ENCODE measurements around the gene RIF1. TPM values are rescaled to one million over a fixed set of nuclear protein-coding genes. Genes with fewer than 3 reads are reported as not detected.
A peak's percentile ranks its signal among the peaks of the same experiment; 100 is the strongest.
"Not testable (repeated sequence)": the region's sequence is repeated elsewhere in the genome, so short reads cannot be mapped to it uniquely, and the experiment has no call there.

The RIF1 gene
- total RNA-seq, 3 donors from 2014 or later (not counting 1 experiment from before 2014, with no cell fraction given): 37.0 to 52.0 (median 39.3) TPM

DNA sequence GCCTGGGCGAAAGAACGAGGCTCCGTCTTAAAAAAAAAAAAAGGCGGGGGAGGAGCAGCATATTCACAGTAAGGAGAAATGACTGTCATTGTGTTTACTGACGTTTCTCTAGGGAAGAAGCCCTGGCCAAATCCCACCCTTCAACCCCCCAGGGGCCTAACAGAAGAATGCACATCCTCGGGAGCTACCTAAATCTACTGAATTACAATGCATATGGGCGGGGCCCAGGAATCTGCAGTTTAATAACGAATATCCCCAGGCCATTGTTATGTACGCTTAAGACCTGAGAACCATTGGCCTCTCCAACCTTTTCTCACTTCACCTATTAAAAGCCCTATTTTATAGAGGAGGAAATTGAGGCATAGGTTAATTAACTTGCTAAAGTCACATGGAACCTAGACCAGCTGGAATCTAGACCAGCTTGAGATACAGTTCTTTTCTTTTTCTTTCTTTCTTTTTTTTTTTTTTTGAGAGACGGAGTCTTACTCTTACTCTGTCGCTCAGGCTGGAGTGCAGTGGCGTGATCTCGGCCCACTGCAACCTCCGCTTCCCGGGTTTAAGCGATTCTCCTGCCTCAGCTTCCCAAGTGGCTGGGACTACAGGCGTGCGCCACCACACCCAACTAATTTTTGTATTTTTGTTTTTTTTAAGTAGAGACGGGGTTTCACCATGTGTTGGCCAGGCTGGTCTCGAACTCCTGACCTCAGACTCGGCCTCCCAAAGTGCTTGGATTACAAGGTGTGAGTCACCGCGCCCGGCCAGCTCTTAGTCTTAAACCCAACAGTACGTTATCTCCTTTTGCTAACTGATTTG lies 708 bp upstream of the RIF1 start:
- no peaks in the 10 kb centered on the region for H3K27me3 ChIP-seq (ENCODE audit: control insufficient read depth, insufficient read depth, low read length)
- 97% methylated on average over 23 of the region's 25 CpGs for WGBS (ENCODE audit: insufficient coverage)
- peaks cover 9% of the 10 kb centered on the region for H3K36me3 ChIP-seq (ENCODE audit: control insufficient read depth, insufficient read depth, low read length)
- intact Hi-C loops (cut with micrococcal nuclease): loop anchor here (1.0 kb wide), 1 partner anchor 119 kb away; no protein-coding TSS in a partner anchor
- TF ChIP-seq, protein P1, sequence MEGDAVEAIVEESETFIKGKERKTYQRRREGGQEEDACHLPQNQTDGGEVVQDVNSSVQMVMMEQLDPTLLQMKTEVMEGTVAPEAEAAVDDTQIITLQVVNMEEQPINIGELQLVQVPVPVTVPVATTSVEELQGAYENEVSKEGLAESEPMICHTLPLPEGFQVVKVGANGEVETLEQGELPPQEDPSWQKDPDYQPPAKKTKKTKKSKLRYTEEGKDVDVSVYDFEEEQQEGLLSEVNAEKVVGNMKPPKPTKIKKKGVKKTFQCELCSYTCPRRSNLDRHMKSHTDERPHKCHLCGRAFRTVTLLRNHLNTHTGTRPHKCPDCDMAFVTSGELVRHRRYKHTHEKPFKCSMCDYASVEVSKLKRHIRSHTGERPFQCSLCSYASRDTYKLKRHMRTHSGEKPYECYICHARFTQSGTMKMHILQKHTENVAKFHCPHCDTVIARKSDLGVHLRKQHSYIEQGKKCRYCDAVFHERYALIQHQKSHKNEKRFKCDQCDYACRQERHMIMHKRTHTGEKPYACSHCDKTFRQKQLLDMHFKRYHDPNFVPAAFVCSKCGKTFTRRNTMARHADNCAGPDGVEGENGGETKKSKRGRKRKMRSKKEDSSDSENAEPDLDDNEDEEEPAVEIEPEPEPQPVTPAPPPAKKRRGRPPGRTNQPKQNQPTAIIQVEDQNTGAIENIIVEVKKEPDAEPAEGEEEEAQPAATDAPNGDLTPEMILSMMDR (IDR thresholded peaks at IDR 0.05): no peak
- peak overlapping the region; percentile 85 to 98 for H3K27ac Mint-ChIP-seq
- peak overlapping the region; percentile 77 for H3K4me3 ChIP-seq (ENCODE audit: low read length)
- no peaks in the 10 kb centered on the region for H3K9me3 ChIP-seq (ENCODE audit: control insufficient read depth, insufficient read depth, low read length)
- H3K4me3 Mint-ChIP-seq: peak overlapping the region; percentile 95
- no peaks in the 10 kb centered on the region for H3K36me3 Mint-ChIP-seq
- peaks cover 0 to 3% of the 10 kb centered on the region in 2 donors for H3K27me3 Mint-ChIP-seq (ENCODE audit: low read depth in 2 of 2)
- H3K27ac ChIP-seq (ENCODE audit: low read length): peak overlapping the region; percentile 80
- H3K9me3 Mint-ChIP-seq: no peaks in the 10 kb centered on the region
- peaks cover 20 to 22% of the 10 kb centered on the region in 2 donors for H3K4me1 Mint-ChIP-seq
- peaks cover 13% of the 10 kb centered on the region for H3K4me1 ChIP-seq (ENCODE audit: control insufficient read depth, insufficient read depth, low read length)
- ATAC-seq: no peak
- DNase-seq: no peak

DNA sequence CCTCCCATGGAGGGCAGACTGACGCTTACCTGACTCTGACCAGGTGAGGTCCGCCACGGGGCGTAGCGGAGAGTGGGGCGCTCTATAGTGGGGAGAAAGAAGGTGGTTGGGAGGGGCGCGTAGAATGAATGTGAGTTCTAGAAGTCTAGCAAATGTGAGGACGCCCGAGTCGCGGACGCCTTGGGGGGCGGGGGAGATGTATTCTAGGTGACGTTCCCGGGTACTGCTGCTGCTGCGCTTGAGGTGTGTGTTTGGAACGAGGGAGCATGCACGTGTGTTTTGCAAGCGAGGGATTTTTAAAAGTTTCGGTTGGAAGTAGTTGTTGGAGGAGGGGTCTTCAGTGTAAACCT lies 758 bp downstream of the RIF1 start:
- peak overlapping the region; percentile 85 to 98 for H3K27ac Mint-ChIP-seq
- H3K4me1 Mint-ChIP-seq: peaks cover 20 to 22% of the 10 kb centered on the region in 2 donors
- H3K4me1 ChIP-seq (ENCODE audit: control insufficient read depth, insufficient read depth, low read length): peaks cover 13% of the 10 kb centered on the region
- H3K27me3 Mint-ChIP-seq (ENCODE audit: low read depth in 2 of 2): peaks cover 0 to 3% of the 10 kb centered on the region in 2 donors
- no peaks in the 10 kb centered on the region for H3K36me3 Mint-ChIP-seq
- H3K27me3 ChIP-seq (ENCODE audit: control insufficient read depth, insufficient read depth, low read length): no peaks in the 10 kb centered on the region
- H3K27ac ChIP-seq (ENCODE audit: low read length): peak overlapping the region; percentile 80
- H3K9me3 ChIP-seq (ENCODE audit: control insufficient read depth, insufficient read depth, low read length): no peaks in the 10 kb centered on the region
- peaks cover 11% of the 10 kb centered on the region for H3K36me3 ChIP-seq (ENCODE audit: control insufficient read depth, insufficient read depth, low read length)
- no peaks in the 10 kb centered on the region for H3K9me3 Mint-ChIP-seq
- intact Hi-C loops (cut with micrococcal nuclease): loop anchor here (10.0 kb wide), 2 partner anchors 146 to 1826 kb away; partner anchors contain the start of genes MMADHC and RBM43
- peak overlapping the region; percentile 95 for H3K4me3 Mint-ChIP-seq
- TF ChIP-seq, protein P1 (IDR thresholded peaks at IDR 0.05): no peak
- H3K4me3 ChIP-seq (ENCODE audit: low read length): peak overlapping the region; percentile 77
- DNase-seq (peak in 1 of 2 donors; percentile 64), ATAC-seq (peak; percentile 24 to 35 (median 31))
- WGBS (ENCODE audit: insufficient coverage): under 1% methylated on average over 21 of the region's 21 CpGs

DNA sequence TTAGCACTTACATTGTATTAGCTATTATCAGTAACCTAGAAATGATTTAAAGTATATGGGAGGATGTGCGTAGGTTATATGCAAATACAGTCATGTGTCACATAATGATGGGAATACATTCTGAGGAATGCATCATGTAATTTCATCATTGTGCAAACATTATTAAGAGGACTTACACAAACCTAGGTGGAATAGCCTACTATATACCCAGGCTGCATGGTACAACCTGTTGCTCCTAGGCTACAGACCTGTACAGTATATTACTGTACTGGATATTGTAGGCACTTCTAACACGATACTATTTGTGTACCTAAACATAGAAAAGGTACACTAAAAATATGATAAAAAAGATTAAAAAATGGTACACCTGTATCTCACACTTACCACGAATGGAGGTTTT lies 7.9 kb downstream of the RIF1 start:
- Mint-ChIP-seq H3K4me3 (no peak overlapping the region), H3K27ac (no peak overlapping the region), H3K4me1 (peaks cover 6 to 9% of the 10 kb centered on the region in 2 donors), H3K36me3 (peaks cover 9% of the 10 kb centered on the region), H3K27me3 (ENCODE audit: low read depth in 2 of 2) (no peaks in the 10 kb centered on the region), H3K9me3 (no peaks in the 10 kb centered on the region)
- no peak overlapping the region for H3K4me3 ChIP-seq (ENCODE audit: low read length)
- no peaks in the 10 kb centered on the region for H3K9me3 ChIP-seq (ENCODE audit: control insufficient read depth, insufficient read depth, low read length)
- no peaks in the 10 kb centered on the region for H3K27me3 ChIP-seq (ENCODE audit: control insufficient read depth, insufficient read depth, low read length)
- TF ChIP-seq, protein P1 (IDR thresholded peaks at IDR 0.05): no peak
- intact Hi-C loops (cut with micrococcal nuclease): loop anchor here (10.0 kb wide), 2 partner anchors 153 to 1833 kb away; partner anchors contain the start of genes MMADHC and RBM43
- no peaks in the 10 kb centered on the region for H3K4me1 ChIP-seq (ENCODE audit: control insufficient read depth, insufficient read depth, low read length)
- DNase-seq (no peak), ATAC-seq (no peak)
- H3K27ac ChIP-seq (ENCODE audit: low read length): no peak overlapping the region
- H3K36me3 ChIP-seq (ENCODE audit: control insufficient read depth, insufficient read depth, low read length): peaks cover 55% of the 10 kb centered on the region
- no CpG with 5 or more reads among the region's 3 CpGs for WGBS (ENCODE audit: insufficient coverage)

DNA sequence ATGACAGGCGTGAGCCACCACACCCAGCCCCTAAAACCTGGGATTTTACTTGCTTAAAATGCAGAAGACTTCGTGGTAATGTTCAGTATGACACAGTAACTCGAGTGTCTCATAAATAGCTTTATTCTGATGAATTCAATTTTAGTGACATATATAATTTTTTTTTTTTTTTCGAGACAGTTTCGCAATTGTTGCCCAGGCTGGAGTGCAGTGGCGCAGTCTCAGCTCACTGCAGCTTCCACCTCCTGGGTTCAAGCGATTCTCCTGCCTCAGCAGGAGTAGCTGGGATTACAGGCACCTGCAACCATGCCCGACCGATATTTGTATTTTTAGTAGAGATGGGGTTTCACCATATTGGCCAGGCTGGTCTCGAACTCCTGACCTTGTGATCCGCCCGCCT lies 12.0 kb downstream of the RIF1 start:
- H3K36me3 ChIP-seq (ENCODE audit: control insufficient read depth, insufficient read depth, low read length): peaks cover 60% of the 10 kb centered on the region
- DNase-seq: not testable (repeated sequence)

More for the DNA sequence above, 12.0 kb downstream of the RIF1 start:
- 98% methylated on average over 10 of the region's 12 CpGs for whole genome bisulfite sequencing (ENCODE audit: insufficient coverage)
- intact Hi-C loops (cut with micrococcal nuclease); H3K9me3 ChIP-seq (ENCODE audit: control insufficient read depth, insufficient read depth, low read length); H3K27me3 ChIP-seq (ENCODE audit: control insufficient read depth, insufficient read depth, low read length); H3K4me3 Mint-ChIP-seq; H3K4me1 ChIP-seq (ENCODE audit: control insufficient read depth, insufficient read depth, low read length); H3K4me3 ChIP-seq (ENCODE audit: low read length); H3K9me3 Mint-ChIP-seq; H3K27ac ChIP-seq (ENCODE audit: low read length); H3K27me3 Mint-ChIP-seq (ENCODE audit: low read depth in 2 of 2); ATAC-seq; H3K27ac Mint-ChIP-seq: not testable (repeated sequence)
- peaks cover 26 to 27% of the 10 kb centered on the region in 2 donors for H3K4me1 Mint-ChIP-seq
- peaks cover 23% of the 10 kb centered on the region for H3K36me3 Mint-ChIP-seq

Data from natural killer cell (primary cell).